ENCODE results near the gene CAMK2N2. TPM values are rescaled to one million over a fixed set of nuclear protein-coding genes. Genes with fewer than 3 reads are reported as not detected.

The CAMK2N2 gene
- total RNA-seq, 2 donors from 2014 or later = 0.33 to 1.8 TPM

DNA sequence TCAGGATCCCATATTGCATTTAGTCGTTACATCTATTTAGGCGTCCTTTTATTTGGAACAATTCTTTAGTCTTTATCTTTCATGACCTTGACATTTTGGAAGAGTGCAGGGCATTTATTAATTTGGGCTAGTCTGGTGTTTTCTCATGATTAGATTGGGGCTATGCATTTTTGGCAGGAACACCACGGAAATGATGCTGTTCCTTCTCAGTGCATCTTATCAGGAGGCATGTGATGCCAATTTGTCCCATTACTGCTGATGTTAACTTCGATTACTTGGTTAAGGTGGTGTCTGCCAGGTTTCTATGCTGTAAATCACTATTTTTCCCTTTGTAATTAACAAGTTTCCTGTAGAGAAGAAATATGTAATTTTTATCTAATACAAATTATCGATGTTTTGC is 50.1 kb downstream of the CAMK2N2 start:
- no peak overlapping the region for H3K4me3 ChIP-seq (ENCODE audit: low read length)
- H3K9me3 ChIP-seq (ENCODE audit: control insufficient read depth, low read length) = no peaks in the 10 kb centered on the region
- no peaks in the 10 kb centered on the region for H3K27me3 ChIP-seq (ENCODE audit: control insufficient read depth, insufficient read depth, low read length, poor library complexity, severe bottlenecking)
- no peak for DNase-seq
- Mint-ChIP-seq H3K27ac (no peak overlapping the region), H3K27me3 (ENCODE audit: insufficient read depth) (peaks cover 12% of the 10 kb centered on the region), H3K9me3 (no peaks in the 10 kb centered on the region), H3K4me1 (no peaks in the 10 kb centered on the region), H3K4me3 (no peak overlapping the region), H3K36me3 (ENCODE audit: low read depth) (no peaks in the 10 kb centered on the region)
- TF ChIP-seq, protein P1, sequence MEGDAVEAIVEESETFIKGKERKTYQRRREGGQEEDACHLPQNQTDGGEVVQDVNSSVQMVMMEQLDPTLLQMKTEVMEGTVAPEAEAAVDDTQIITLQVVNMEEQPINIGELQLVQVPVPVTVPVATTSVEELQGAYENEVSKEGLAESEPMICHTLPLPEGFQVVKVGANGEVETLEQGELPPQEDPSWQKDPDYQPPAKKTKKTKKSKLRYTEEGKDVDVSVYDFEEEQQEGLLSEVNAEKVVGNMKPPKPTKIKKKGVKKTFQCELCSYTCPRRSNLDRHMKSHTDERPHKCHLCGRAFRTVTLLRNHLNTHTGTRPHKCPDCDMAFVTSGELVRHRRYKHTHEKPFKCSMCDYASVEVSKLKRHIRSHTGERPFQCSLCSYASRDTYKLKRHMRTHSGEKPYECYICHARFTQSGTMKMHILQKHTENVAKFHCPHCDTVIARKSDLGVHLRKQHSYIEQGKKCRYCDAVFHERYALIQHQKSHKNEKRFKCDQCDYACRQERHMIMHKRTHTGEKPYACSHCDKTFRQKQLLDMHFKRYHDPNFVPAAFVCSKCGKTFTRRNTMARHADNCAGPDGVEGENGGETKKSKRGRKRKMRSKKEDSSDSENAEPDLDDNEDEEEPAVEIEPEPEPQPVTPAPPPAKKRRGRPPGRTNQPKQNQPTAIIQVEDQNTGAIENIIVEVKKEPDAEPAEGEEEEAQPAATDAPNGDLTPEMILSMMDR (conservative IDR thresholded peaks at IDR 0.05) = no peak
- no peak overlapping the region for H3K9ac ChIP-seq (ENCODE audit: extremely low read depth, low read length, poor library complexity, severe bottlenecking)
- H3K36me3 ChIP-seq (ENCODE audit: control insufficient read depth, insufficient read depth, low read length) = no peaks in the 10 kb centered on the region
- H3K4me1 ChIP-seq (ENCODE audit: control insufficient read depth, insufficient read depth, low read length) = no peaks in the 10 kb centered on the region
- no peak overlapping the region for H3K27ac ChIP-seq (ENCODE audit: low read depth, low read length)
- WGBS, 2 experiments (ENCODE audit: insufficient coverage in 1 of 2, insufficient read length in 1 of 2) = 87 to 91% methylated on average over 3 to 4 of the region's 5 CpGs

Small RNA genes within 50 kb of the gene (microRNA-seq; reads per million reads assigned to microRNA genes)
- 0.59 reads per million for gene MIR1224 (ENCODE audit: borderline microRNAs expressed)

Other genes with a start within 250 kb of the CAMK2N2 start
- 10 to 100 TPM; 32.8 to 35.7 TPM for gene ABCC5, start 243.7 kb downstream of the CAMK2N2 start, total RNA-seq
- not detected for gene HTR3D, start 229.8 kb downstream of the CAMK2N2 start, total RNA-seq
- gene HTR3C, start 208.5 kb downstream of the CAMK2N2 start, total RNA-seq = not detected
- not detected for gene HTR3E, start 164.5 kb downstream of the CAMK2N2 start, total RNA-seq
- gene EIF2B5, start 126.2 kb downstream of the CAMK2N2 start, total RNA-seq = 10 to 100 TPM; 33.4 to 37.5 TPM
- 10 to 100 TPM; 90.5 to 95.1 TPM for gene DVL3, start 106.2 kb downstream of the CAMK2N2 start, total RNA-seq
- gene AP2M1, start 86.7 kb downstream of the CAMK2N2 start, total RNA-seq = 100 to 1,000 TPM; 412 to 450 TPM
- 10 to 100 TPM; 57.6 to 57.8 TPM for gene ABCF3, start 75.4 kb downstream of the CAMK2N2 start, total RNA-seq
- gene VWA5B2, start 32.0 kb downstream of the CAMK2N2 start, total RNA-seq = under 1 TPM; 0.62 to 0.97 TPM
- gene ALG3, start 12.6 kb downstream of the CAMK2N2 start, total RNA-seq = 10 to 100 TPM; 37.3 to 42.5 TPM
- gene EEF1AKMT4, start 11.9 kb downstream of the CAMK2N2 start, total RNA-seq = 1 to 10 TPM; 4.5 to 5.2 TPM
- gene ECE2, start 14.5 kb upstream of the CAMK2N2 start, total RNA-seq = not detected
- 100 to 1,000 TPM; 332 TPM for gene PSMD2, start 37.7 kb upstream of the CAMK2N2 start, total RNA-seq
- gene EIF4G1, start 53.1 kb upstream of the CAMK2N2 start, total RNA-seq = 100 to 1,000 TPM; 408 to 475 TPM
- gene FAM131A, start 76.0 kb upstream of the CAMK2N2 start, total RNA-seq = 10 to 100 TPM; 18.3 to 24.1 TPM
- 10 to 100 TPM; 32.4 to 38.4 TPM for gene CLCN2, start 100.1 kb upstream of the CAMK2N2 start, total RNA-seq
- gene POLR2H, start 100.2 kb upstream of the CAMK2N2 start, total RNA-seq = 100 to 1,000 TPM in 1 of 2 donors, 10 to 100 TPM in 1; 95.9 to 117 TPM
- 1 to 10 TPM; 1.4 to 1.7 TPM for gene THPO, start 116.7 kb upstream of the CAMK2N2 start, total RNA-seq
- 10 to 100 TPM in 1 of 2 donors, 1 to 10 TPM in 1; 5.0 to 17.4 TPM for gene CHRD, start 118.5 kb upstream of the CAMK2N2 start, total RNA-seq